T47D (cell line): ENCODE measurements around the gene LILRB2.
"Not testable (repeated sequence)": the region's sequence is repeated elsewhere in the genome, so short reads cannot be mapped to it uniquely, and the experiment has no call there.

Source experiments
- DNase-seq, 2 experiments: peaks; one replicate each; pipeline versions ENCODE4 v3.0.0 to v3.0.0-alpha.2; 2011 to 2012; ENCODE audit warnings: low read depth in 1 of 2, low spot score in 1 of 2
- JUND ChIP-seq: IDR thresholded peaks from 2 replicates; pipeline ENCODE4 v1.6.1; 2012; ENCODE audit warnings: low read depth
- in situ Hi-C: cut with HindIII; loops from 2 replicates; pipeline ENCODE4 v1.10.0; 2016; ENCODE audit warnings: low sequenced_read_pairs, low pct_unique_long_range_greater_than_20kb

The LILRB2 gene

GRCh38 chr19:54297759-54298305 lies 16.9 kb upstream of the LILRB2 start:
- no peak for TF ChIP-seq JUND
- peak in 1 of 2 experiments; percentile 40 for DNase-seq
- in situ Hi-C loops = no loop called here

- TF ChIP-seq JUND = no peak
- DNase-seq = no peak
- in situ Hi-C loops = no loop called here
Measured at GRCh38 chr19:54294539-54294938, 13.6 kb upstream of the LILRB2 start.

GRCh38 chr19:54289160-54289559 lies 8.2 kb upstream of the LILRB2 start:
- in situ Hi-C loops, DNase-seq: not testable (repeated sequence)

GRCh38 chr19:54287456-54287855 lies 6.5 kb upstream of the LILRB2 start:
- no peak for TF ChIP-seq JUND
- in situ Hi-C loops = no loop called here
- no peak for DNase-seq

GRCh38 chr19:54286283-54286682 lies 5.4 kb upstream of the LILRB2 start:
- in situ Hi-C loops, DNase-seq: not testable (repeated sequence)

GRCh38 chr19:54285427-54286056 lies 4.6 kb upstream of the LILRB2 start:
- DNase-seq, in situ Hi-C loops: not testable (repeated sequence)

- in situ Hi-C loops = no loop called here
- no peak for TF ChIP-seq JUND
- DNase-seq = no peak
Measured at GRCh38 chr19:54282686-54283470, 2.0 kb upstream of the LILRB2 start.

- DNase-seq, in situ Hi-C loops: not testable (repeated sequence)
Measured at GRCh38 chr19:54281729-54282075, 792 bp upstream of the LILRB2 start.

- in situ Hi-C loops, DNase-seq: not testable (repeated sequence)
Measured at GRCh38 chr19:54280441-54280840, 469 bp downstream of the LILRB2 start.

GRCh38 chr19:54280025-54280424 lies 885 bp downstream of the LILRB2 start:
- DNase-seq, in situ Hi-C loops: not testable (repeated sequence)

- TF ChIP-seq JUND = no peak
- no peak for DNase-seq
- in situ Hi-C loops = no loop called here
Measured at GRCh38 chr19:54279406-54279962, 1.4 kb downstream of the LILRB2 start.

- in situ Hi-C loops, DNase-seq: not testable (repeated sequence)
Measured at GRCh38 chr19:54278571-54279195, 2.2 kb downstream of the LILRB2 start.

- DNase-seq, in situ Hi-C loops: not testable (repeated sequence)
Measured at GRCh38 chr19:54278056-54278455, 2.9 kb downstream of the LILRB2 start.

GRCh38 chr19:54277111-54277615 lies 3.7 kb downstream of the LILRB2 start:
- DNase-seq, in situ Hi-C loops: not testable (repeated sequence)
